A549 (cell line): ENCODE measurements around the gene ADARB2. TPM values are rescaled to one million over a fixed set of nuclear protein-coding genes. Genes with fewer than 3 reads are reported as not detected.

Source experiments
- ATAC-seq, 2 experiments: fragments of 200-7000 bp in 1 of 2; fragments of >200 bp in 1 of 2; cut with Nextera tagmentation in 1 of 2; cut with Tn5 transposase in 1 of 2; 3 replicates each; pipeline versions ENCODE4 v1.8.0 to v1.9.1; 2018 to 2020; ENCODE audit warnings: mild to moderate bottlenecking in 1 of 2, moderate library complexity in 1 of 2
- CTCF ChIA-PET: fragments of 300-600 bp; sonication (Branson Sonifier 250); formaldehyde crosslinking; extraction: SDS; loops from one replicate; lab custom pipeline; 2021; ENCODE audit warnings: antibody characterized with exemption, inconsistent platforms; lab: Yijun Ruan, JAX
- POLR2A ChIA-PET: fragments of 350-600 bp; formaldehyde crosslinking; extraction: SDS; loops from one replicate; lab custom pipeline; 2021; ENCODE audit warnings: antibody characterized with exemption, inconsistent platforms; lab: Yijun Ruan, JAX
- DNase-seq, 2 experiments: peaks; one replicate each; pipeline versions ENCODE4 v3.0.0 to v3.0.0-alpha.2; 2011 to 2016; ENCODE audit warnings: low read depth in 1 of 2, low spot score in 1 of 2
- FAIRE-seq: peaks from 2 replicates; lab custom pipeline; 2011; peaks lifted over from hg19 to GRCh38; lab: Jason Lieb, UNC
- H3K27ac ChIP-seq, 2 experiments: fragments of >200 bp; sonication (Bioruptor Twin); formaldehyde crosslinking; 3 replicates each; pipeline ENCODE4 v1.5.1; 2016 to 2017
- H3K4me1 ChIP-seq: fragments of >200 bp; sonication (Bioruptor Twin); formaldehyde crosslinking; 3 replicates; pipeline ENCODE4 v1.6.1; 2016
- H3K4me2 ChIP-seq: fragments of >200 bp; sonication (Bioruptor Twin); formaldehyde crosslinking; 3 replicates; pipeline ENCODE4 v1.6.1; 2016
- H3K4me3 ChIP-seq: fragments of >200 bp; sonication (Bioruptor Twin); formaldehyde crosslinking; 3 replicates; pipeline ENCODE4 v1.5.1; 2016
- H3K9me3 ChIP-seq: fragments of >200 bp; sonication (Bioruptor Twin); formaldehyde crosslinking; 3 replicates; pipeline ENCODE4 v1.6.1; 2016
- CHD2 ChIP-seq: fragments of 150-350 bp; IDR thresholded peaks from 2 replicates; pipeline ENCODE4 v1.6.1; 2014; ENCODE audit warnings: low read length; ENCODE audit not compliant: partially characterized antibody
- FOSB ChIP-seq: fragments of 250-450 bp; sonication (Bioruptor Pico); IDR thresholded peaks from 2 replicates; pipeline ENCODE4 v1.5.0; 2020; ENCODE audit warnings: mild to moderate bottlenecking, moderate library complexity
- HOXB5 ChIP-seq: fragments of 250-450 bp; sonication (Bioruptor Pico); IDR thresholded peaks from 2 replicates; pipeline ENCODE4 v1.5.0; 2020; ENCODE audit warnings: mild to moderate bottlenecking, moderate library complexity
- KDM1A ChIP-seq: fragments of 200-600 bp; sonication (generic); IDR thresholded peaks from 2 replicates; pipeline ENCODE4 v1.6.1; 2016; ENCODE audit warnings: low read depth, mild to moderate bottlenecking
- MAFK ChIP-seq: fragments of 450-650 bp; IDR thresholded peaks from 2 replicates; pipeline ENCODE4 v1.6.1; 2014; ENCODE audit not compliant: partially characterized antibody
- NFE2L2 ChIP-seq: fragments of 150-350 bp; conservative IDR thresholded peaks from 2 replicates; pipeline ENCODE4 v1.6.1; 2014; ENCODE audit warnings: low read length
- POLR2A ChIP-seq: IDR thresholded peaks from 2 replicates; pipeline ENCODE4 v1.6.1; 2012; ENCODE audit warnings: mild to moderate bottlenecking, low read length
- POLR2AphosphoS2 ChIP-seq: conservative IDR thresholded peaks from 2 replicates; pipeline ENCODE4 v1.6.1; 2012; ENCODE audit warnings: low read length, improper control_type of control experiment, inconsistent platforms
- RAD21 ChIP-seq, 2 experiments: fragments of >200 bp in 1 of 2; sonication (Bioruptor Twin) in 1 of 2; formaldehyde crosslinking in 1 of 2; IDR thresholded peaks in 1 of 2; conservative IDR thresholded peaks in 1 of 2; 2 replicates in 1 of 2; 3 replicates in 1 of 2; pipeline ENCODE4 v1.6.1; 2012 to 2018; ENCODE audit warnings: inconsistent platforms in 1 of 2
- RARB ChIP-seq: fragments of 250-450 bp; sonication (Bioruptor Pico); IDR thresholded peaks from 2 replicates; pipeline ENCODE4 v1.8.0; 2021; ENCODE audit warnings: mild to moderate bottlenecking, moderate library complexity
- SMC3 ChIP-seq: fragments of >200 bp; sonication (Bioruptor Twin); formaldehyde crosslinking; IDR thresholded peaks from 3 replicates; pipeline ENCODE4 v1.6.1; 2018; ENCODE audit warnings: inconsistent platforms
- TP53 ChIP-seq: fragments of 250-450 bp; sonication (Bioruptor Pico); IDR thresholded peaks from 2 replicates; pipeline ENCODE4 v1.5.0; 2021; ENCODE audit warnings: mild to moderate bottlenecking, moderate library complexity
- ZNF302 ChIP-seq: fragments of 250-450 bp; sonication (Bioruptor Pico); IDR thresholded peaks from 2 replicates; pipeline ENCODE4 v1.9.0; 2021; ENCODE audit warnings: inconsistent platforms, mild to moderate bottlenecking, moderate library complexity
- WGBS: methylation state at CpG from one replicate; pipeline ENCODE4 v1.1.6; 2017; ENCODE audit errors: missing lambda C conversion rate; 5-methylcytosine and 5-hydroxymethylcytosine counted together
- polyA plus RNA-seq, 4 experiments: library from polyadenylated mRNA; depleted of rRNA in 3 of 4; stranded (reverse); fragments of >200 nt; fragmentation: RNase III in 1 of 4; extraction: RNeasy Plus Mini Kit Qiagen cat#74134 plus additional on column Dnase treatment in 1 of 4; gene quantifications; 2 replicates in 3 of 4; 3 replicates in 1 of 4; pipeline ENCODE4 v1.2.3, GENCODE V29; 2011 to 2017
- TF ChIP-seq, protein P1 (sequence below): fragments of 200-600 bp; sonication (generic); IDR thresholded peaks from 2 replicates; pipeline ENCODE4 v1.6.1; 2016; ENCODE audit warnings: antibody characterized with exemption, mild to moderate bottlenecking, moderate library complexity
- TF ChIP-seq, protein P2 (sequence below): fragments of >200 bp; sonication (Bioruptor Twin); formaldehyde crosslinking; IDR thresholded peaks from 3 replicates; pipeline ENCODE4 v1.6.1; 2016
- TF ChIP-seq, protein P3 (sequence below): fragments of 250-450 bp; sonication (Bioruptor Pico); IDR thresholded peaks from 2 replicates; pipeline ENCODE4 v1.5.0; 2021; ENCODE audit warnings: mild to moderate bottlenecking, moderate library complexity, borderline replicate concordance
- TF ChIP-seq, protein P4 (sequence below): fragments of 150-350 bp; IDR thresholded peaks from 2 replicates; pipeline ENCODE4 v1.6.1; 2014; ENCODE audit warnings: low read depth, mild to moderate bottlenecking, low read length
- TF ChIP-seq, protein P5 (sequence below): fragments of 450-650 bp; IDR thresholded peaks from 2 replicates; pipeline ENCODE4 v1.6.1; 2014; ENCODE audit warnings: antibody characterized with exemption

The ADARB2 gene
- polyA plus RNA-seq, 2 of the 4 experiments (the other 2 are of a cell fraction): not detected

DNA sequence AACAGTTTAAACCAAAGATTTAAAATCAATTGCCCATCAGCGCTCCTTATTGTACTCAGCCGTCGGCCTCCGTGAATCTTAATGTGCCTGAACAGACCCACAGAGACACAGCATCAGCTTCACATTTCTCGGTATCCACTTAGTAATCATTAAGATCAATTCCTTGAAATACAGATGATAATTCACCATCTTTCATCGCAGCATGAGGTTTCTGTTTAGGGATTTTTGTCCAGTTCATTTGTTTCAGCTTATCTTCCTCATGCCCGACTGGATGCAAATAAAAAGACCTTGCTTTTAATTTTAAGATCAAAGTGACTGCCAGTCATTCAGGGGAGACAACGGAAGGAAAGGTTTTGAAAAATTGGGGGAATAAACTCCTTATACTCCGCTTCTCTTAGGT lies 473.3 kb downstream of the ADARB2 start (continued):
- TF ChIP-seq, protein P1, sequence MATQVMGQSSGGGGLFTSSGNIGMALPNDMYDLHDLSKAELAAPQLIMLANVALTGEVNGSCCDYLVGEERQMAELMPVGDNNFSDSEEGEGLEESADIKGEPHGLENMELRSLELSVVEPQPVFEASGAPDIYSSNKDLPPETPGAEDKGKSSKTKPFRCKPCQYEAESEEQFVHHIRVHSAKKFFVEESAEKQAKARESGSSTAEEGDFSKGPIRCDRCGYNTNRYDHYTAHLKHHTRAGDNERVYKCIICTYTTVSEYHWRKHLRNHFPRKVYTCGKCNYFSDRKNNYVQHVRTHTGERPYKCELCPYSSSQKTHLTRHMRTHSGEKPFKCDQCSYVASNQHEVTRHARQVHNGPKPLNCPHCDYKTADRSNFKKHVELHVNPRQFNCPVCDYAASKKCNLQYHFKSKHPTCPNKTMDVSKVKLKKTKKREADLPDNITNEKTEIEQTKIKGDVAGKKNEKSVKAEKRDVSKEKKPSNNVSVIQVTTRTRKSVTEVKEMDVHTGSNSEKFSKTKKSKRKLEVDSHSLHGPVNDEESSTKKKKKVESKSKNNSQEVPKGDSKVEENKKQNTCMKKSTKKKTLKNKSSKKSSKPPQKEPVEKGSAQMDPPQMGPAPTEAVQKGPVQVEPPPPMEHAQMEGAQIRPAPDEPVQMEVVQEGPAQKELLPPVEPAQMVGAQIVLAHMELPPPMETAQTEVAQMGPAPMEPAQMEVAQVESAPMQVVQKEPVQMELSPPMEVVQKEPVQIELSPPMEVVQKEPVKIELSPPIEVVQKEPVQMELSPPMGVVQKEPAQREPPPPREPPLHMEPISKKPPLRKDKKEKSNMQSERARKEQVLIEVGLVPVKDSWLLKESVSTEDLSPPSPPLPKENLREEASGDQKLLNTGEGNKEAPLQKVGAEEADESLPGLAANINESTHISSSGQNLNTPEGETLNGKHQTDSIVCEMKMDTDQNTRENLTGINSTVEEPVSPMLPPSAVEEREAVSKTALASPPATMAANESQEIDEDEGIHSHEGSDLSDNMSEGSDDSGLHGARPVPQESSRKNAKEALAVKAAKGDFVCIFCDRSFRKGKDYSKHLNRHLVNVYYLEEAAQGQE: no peak
- TF ChIP-seq, all 56 proteins: peak for 0

DNA sequence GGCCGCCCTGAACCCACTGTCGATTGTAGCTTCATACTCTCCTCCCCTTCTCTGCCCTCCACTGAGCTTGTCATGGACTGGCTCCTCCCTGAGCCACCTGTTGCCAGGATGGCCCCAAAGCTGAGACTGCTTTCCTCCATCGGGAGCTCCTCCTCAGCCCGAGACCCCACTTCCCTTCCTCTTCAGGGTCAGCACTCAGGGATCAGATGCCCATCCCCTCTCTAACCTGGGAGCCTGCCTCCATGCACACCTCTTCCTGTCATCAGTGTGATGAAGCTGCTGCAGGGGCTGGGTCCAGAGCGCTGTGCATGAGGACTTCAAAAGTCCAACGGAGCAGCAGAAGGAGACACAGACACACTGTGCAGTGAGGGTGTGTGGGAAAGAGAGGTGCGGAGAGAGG lies 480.1 kb downstream of the ADARB2 start:
- DNase-seq (no peak), ATAC-seq (no peak), FAIRE-seq (no peak)
- WGBS: 18% methylated on average over 6 of the region's 7 CpGs
- Histone ChIP-seq H3K4me3 (no peak overlapping the region), H3K27ac (no peak overlapping the region), H3K4me2 (no peak overlapping the region), H3K9me3 (no peaks in the 10 kb centered on the region)
- CTCF ChIA-PET: no interaction called here
- no peak for TF ChIP-seq POLR2A
- no peak for TF ChIP-seq TP53 (CRISPR knock-in tag)
- no peak for TF ChIP-seq FOSB
- TF ChIP-seq, protein P2, sequence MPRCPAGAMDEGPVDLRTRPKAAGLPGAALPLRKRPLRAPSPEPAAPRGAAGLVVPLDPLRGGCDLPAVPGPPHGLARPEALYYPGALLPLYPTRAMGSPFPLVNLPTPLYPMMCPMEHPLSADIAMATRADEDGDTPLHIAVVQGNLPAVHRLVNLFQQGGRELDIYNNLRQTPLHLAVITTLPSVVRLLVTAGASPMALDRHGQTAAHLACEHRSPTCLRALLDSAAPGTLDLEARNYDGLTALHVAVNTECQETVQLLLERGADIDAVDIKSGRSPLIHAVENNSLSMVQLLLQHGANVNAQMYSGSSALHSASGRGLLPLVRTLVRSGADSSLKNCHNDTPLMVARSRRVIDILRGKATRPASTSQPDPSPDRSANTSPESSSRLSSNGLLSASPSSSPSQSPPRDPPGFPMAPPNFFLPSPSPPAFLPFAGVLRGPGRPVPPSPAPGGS: no peak
- TF ChIP-seq RARB (CRISPR knock-in tag): no peak
- TF ChIP-seq POLR2AphosphoS2: no peak
- TF ChIP-seq HOXB5 (CRISPR knock-in tag): no peak
- no peak for TF ChIP-seq SMC3
- TF ChIP-seq, protein P3, sequence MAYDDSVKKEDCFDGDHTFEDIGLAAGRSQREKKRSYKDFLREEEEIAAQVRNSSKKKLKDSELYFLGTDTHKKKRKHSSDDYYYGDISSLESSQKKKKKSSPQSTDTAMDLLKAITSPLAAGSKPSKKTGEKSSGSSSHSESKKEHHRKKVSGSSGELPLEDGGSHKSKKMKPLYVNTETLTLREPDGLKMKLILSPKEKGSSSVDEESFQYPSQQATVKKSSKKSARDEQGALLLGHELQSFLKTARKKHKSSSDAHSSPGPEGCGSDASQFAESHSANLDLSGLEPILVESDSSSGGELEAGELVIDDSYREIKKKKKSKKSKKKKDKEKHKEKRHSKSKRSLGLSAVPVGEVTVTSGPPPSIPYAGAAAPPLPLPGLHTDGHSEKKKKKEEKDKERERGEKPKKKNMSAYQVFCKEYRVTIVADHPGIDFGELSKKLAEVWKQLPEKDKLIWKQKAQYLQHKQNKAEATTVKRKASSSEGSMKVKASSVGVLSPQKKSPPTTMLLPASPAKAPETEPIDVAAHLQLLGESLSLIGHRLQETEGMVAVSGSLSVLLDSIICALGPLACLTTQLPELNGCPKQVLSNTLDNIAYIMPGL (CRISPR knock-in tag): no peak
- TF ChIP-seq ZNF302: no peak
- no peak for TF ChIP-seq CHD2
- no peak for TF ChIP-seq NFE2L2
- no peak for TF ChIP-seq KDM1A
- TF ChIP-seq MAFK: no peak
- TF ChIP-seq, protein P4, sequence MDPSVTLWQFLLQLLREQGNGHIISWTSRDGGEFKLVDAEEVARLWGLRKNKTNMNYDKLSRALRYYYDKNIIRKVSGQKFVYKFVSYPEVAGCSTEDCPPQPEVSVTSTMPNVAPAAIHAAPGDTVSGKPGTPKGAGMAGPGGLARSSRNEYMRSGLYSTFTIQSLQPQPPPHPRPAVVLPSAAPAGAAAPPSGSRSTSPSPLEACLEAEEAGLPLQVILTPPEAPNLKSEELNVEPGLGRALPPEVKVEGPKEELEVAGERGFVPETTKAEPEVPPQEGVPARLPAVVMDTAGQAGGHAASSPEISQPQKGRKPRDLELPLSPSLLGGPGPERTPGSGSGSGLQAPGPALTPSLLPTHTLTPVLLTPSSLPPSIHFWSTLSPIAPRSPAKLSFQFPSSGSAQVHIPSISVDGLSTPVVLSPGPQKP: no peak
- no peak for TF ChIP-seq RAD21 (conservative IDR thresholded peaks at IDR 0.05 in 1 of 2, IDR thresholded peaks at IDR 0.05 in 1 of 2)
- TF ChIP-seq, all 56 proteins: peak for 0
- H3K4me1 ChIP-seq: no peaks in the 10 kb centered on the region
- POLR2A ChIA-PET: no interaction called here

DNA sequence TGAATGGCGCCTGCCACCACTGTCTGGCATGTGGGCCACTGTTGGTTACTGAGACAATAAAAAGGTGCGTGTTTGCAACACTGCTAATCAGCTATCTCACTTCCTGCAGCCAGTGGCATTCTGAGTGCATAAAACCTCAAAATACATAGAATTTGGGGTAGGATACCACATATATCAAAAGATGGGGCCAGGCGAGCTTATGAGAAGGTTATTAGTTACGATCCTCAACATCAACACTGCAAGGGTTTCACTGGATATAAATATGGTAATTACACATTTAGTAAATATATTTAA lies 480.9 kb downstream of the ADARB2 start:
- POLR2A ChIA-PET: no interaction called here
- FAIRE-seq (no peak), ATAC-seq (no peak), DNase-seq (no peak)
- Histone ChIP-seq H3K4me3 (no peak overlapping the region), H3K9me3 (no peaks in the 10 kb centered on the region), H3K27ac (no peak overlapping the region)
- 10% methylated on average over 4 of the region's 4 CpGs for WGBS
- TF ChIP-seq, protein P5, sequence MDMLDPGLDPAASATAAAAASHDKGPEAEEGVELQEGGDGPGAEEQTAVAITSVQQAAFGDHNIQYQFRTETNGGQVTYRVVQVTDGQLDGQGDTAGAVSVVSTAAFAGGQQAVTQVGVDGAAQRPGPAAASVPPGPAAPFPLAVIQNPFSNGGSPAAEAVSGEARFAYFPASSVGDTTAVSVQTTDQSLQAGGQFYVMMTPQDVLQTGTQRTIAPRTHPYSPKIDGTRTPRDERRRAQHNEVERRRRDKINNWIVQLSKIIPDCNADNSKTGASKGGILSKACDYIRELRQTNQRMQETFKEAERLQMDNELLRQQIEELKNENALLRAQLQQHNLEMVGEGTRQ: no peak
- TF ChIP-seq, all 56 proteins: peak for 0
- CTCF ChIA-PET: no interaction called here
- H3K4me1 ChIP-seq: no peaks in the 10 kb centered on the region
- no peak overlapping the region for H3K4me2 ChIP-seq
